Measurements from ENCODE around the gene RNF225.

DNA sequence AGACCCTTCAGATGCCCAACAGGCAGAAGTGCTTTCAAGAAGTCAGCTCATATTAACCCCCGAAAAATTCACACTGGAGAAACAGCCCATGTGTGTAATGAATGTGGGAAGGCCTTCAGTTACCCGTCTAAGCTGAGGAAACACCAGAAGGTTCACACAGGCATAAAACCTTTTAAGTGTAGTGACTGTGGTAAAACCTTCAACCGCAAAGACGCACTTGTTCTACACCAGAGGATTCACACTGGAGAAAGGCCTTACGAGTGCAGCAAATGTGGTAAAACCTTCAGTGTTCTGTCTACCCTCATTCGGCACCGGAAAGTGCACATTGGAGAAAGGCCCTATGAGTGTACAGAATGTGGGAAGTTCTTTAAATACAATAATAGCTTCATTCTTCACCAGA is 21.6 kb downstream of the RNF225 start:
- TF ChIP-seq YY1 (IDR thresholded peaks at IDR 0.05; ENCODE audit: insufficient read depth, insufficient read length) (no peak), ZNF274 (IDR thresholded peaks at IDR 0.05; ENCODE audit: low read depth, low read length) (no peak), SUZ12 (IDR thresholded peaks at IDR 0.05; ENCODE audit: extremely low read depth, insufficient read depth, insufficient read length) (no peak)
